DOHH2 (cell line): ENCODE data around the gene TBCE.
"Not testable (repeated sequence)": the region's sequence is repeated elsewhere in the genome, so short reads cannot be mapped to it uniquely, and the experiment has no call there.

Experiments used
- H3F3A ChIP-seq: fragments of 200-600 bp; sonication (generic), shearing (Covaris generic); 2 replicates; pipeline ENCODE4 v1.6.0; 2016; ENCODE audit warnings: antibody characterized with exemption, mild to moderate bottlenecking; ENCODE audit not compliant: control insufficient read depth, insufficient read depth
- H3K27ac ChIP-seq: fragments of 200-600 bp; sonication (generic); 2 replicates; pipeline ENCODE4 v1.5.1; 2014; ENCODE audit warnings: low read depth, mild to moderate bottlenecking, low read length, moderate library complexity
- H3K27me3 ChIP-seq: fragments of 200-600 bp; sonication (generic); 2 replicates; pipeline ENCODE4 v1.6.1; 2014; ENCODE audit warnings: mild to moderate bottlenecking, low read length, mixed read lengths; ENCODE audit not compliant: control insufficient read depth
- H3K36me3 ChIP-seq: fragments of 200-600 bp; sonication (generic); 2 replicates; pipeline ENCODE4 v1.6.1; 2014; ENCODE audit warnings: mild to moderate bottlenecking, low read length, moderate library complexity, mixed read lengths; ENCODE audit not compliant: control insufficient read depth
- H3K4me1 ChIP-seq: fragments of 200-600 bp; sonication (generic); 2 replicates; pipeline ENCODE4 v1.6.1; 2014; ENCODE audit warnings: mild to moderate bottlenecking, low read length, mixed read lengths; ENCODE audit not compliant: control insufficient read depth
- H3K4me2 ChIP-seq: fragments of 200-600 bp; sonication (generic); 2 replicates; pipeline ENCODE4 v1.6.0; 2014; ENCODE audit warnings: mild to moderate bottlenecking, low read length, moderate library complexity
- H3K4me3 ChIP-seq: fragments of 200-600 bp; sonication (generic); 2 replicates; pipeline ENCODE4 v1.5.1; 2014; ENCODE audit warnings: mild to moderate bottlenecking, low read length, mixed read lengths
- H3K79me2 ChIP-seq: fragments of 200-600 bp; sonication (generic); 2 replicates; pipeline ENCODE4 v1.6.1; 2014; ENCODE audit warnings: mild to moderate bottlenecking, low read length, mixed read lengths; ENCODE audit not compliant: control insufficient read depth
- H3K9me2 ChIP-seq: fragments of 200-600 bp; sonication (generic); replicated peaks from 2 replicates; pipeline ENCODE4 v1.6.1; 2014; ENCODE audit warnings: mild to moderate bottlenecking, low read length, mixed read lengths; ENCODE audit not compliant: control insufficient read depth
- H3K9me3 ChIP-seq: fragments of 200-600 bp; sonication (generic); 2 replicates; pipeline ENCODE4 v1.6.1; 2014; ENCODE audit warnings: antibody characterized with exemption, low read length, mixed read lengths; ENCODE audit not compliant: control insufficient read depth, insufficient read depth
- H4K20me1 ChIP-seq: fragments of 200-600 bp; sonication (generic); 2 replicates; pipeline ENCODE4 v1.6.0; 2014; ENCODE audit warnings: low read depth, mild to moderate bottlenecking, antibody characterized with exemption, low read length, moderate library complexity; ENCODE audit not compliant: control insufficient read depth, insufficient read depth
- CTCF ChIP-seq: fragments of 200-600 bp; sonication (generic); IDR thresholded peaks from one replicate; pipeline ENCODE4 v1.5.1; 2014; ENCODE audit warnings: antibody characterized with exemption, mild to moderate bottlenecking, low read depth, low read length; ENCODE audit not compliant: poor library complexity, severe bottlenecking
- EZH2phosphoT487 ChIP-seq: fragments of 200-600 bp; sonication (generic); IDR thresholded peaks from 2 replicates; pipeline ENCODE4 v1.6.1; 2017; ENCODE audit warnings: borderline replicate concordance, mild to moderate bottlenecking, antibody characterized with exemption, low read length, moderate library complexity, mixed read lengths

The TBCE gene

GRCh38 chr1:235460770-235461169 lies 93.5 kb downstream of the TBCE start:
- TF ChIP-seq EZH2phosphoT487, result no peak
- TF ChIP-seq CTCF, result no peak
- Histone ChIP-seq H3K4me1 (no peaks in the 10 kb centered on the region), H3F3A (no peaks in the 10 kb centered on the region), H3K79me2 (no peaks in the 10 kb centered on the region), H3K36me3 (no peaks in the 10 kb centered on the region), H4K20me1 (no peaks in the 10 kb centered on the region), H3K9me3 (no peaks in the 10 kb centered on the region), H3K27me3 (no peaks in the 10 kb centered on the region), H3K9me2 (no peaks in the 10 kb centered on the region), H3K4me3 (no peak overlapping the region), H3K27ac (no peak overlapping the region), H3K4me2 (no peak overlapping the region)

- H3K4me2 ChIP-seq, result no peak overlapping the region
These were observed 94.7 kb downstream of the TBCE start for GRCh38 chr1:235461954-235462353.

GRCh38 chr1:235462832-235463231 lies 95.6 kb downstream of the TBCE start:
- H3K79me2 ChIP-seq, H3K9me3 ChIP-seq, H3K27ac ChIP-seq, H3F3A ChIP-seq, H3K27me3 ChIP-seq, H3K4me1 ChIP-seq, H4K20me1 ChIP-seq, H3K9me2 ChIP-seq, H3K4me3 ChIP-seq, H3K4me2 ChIP-seq, H3K36me3 ChIP-seq: not testable (repeated sequence)

More at GRCh38 chr1:235461954-235462353, 94.7 kb downstream of the TBCE start:
- H3F3A ChIP-seq, result no peaks in the 10 kb centered on the region
- no peaks in the 10 kb centered on the region for H3K36me3 ChIP-seq
- no peak overlapping the region for H3K27ac ChIP-seq
- no peaks in the 10 kb centered on the region for H3K4me1 ChIP-seq
- no peaks in the 10 kb centered on the region for H3K27me3 ChIP-seq
- H4K20me1 ChIP-seq, result no peaks in the 10 kb centered on the region
- TF ChIP-seq CTCF, result no peak
- no peak for TF ChIP-seq EZH2phosphoT487
- H3K9me2 ChIP-seq, result no peaks in the 10 kb centered on the region
- no peaks in the 10 kb centered on the region for H3K9me3 ChIP-seq
- no peaks in the 10 kb centered on the region for H3K79me2 ChIP-seq
- no peak overlapping the region for H3K4me3 ChIP-seq

GRCh38 chr1:235465066-235465465 lies 97.8 kb downstream of the TBCE start:
- TF ChIP-seq EZH2phosphoT487 (no peak), CTCF (no peak)
- Histone ChIP-seq H3K9me2 (no peaks in the 10 kb centered on the region), H3K27me3 (no peaks in the 10 kb centered on the region), H3K36me3 (0 out of 2 replicates have a peak, but pooled peaks cover 2% of the 10 kb centered on the region), H3K79me2 (no peaks in the 10 kb centered on the region), H3K27ac (no peak overlapping the region), H3K9me3 (no peaks in the 10 kb centered on the region), H3K4me2 (no peak overlapping the region), H3K4me1 (no peaks in the 10 kb centered on the region), H4K20me1 (no peaks in the 10 kb centered on the region), H3K4me3 (no peak overlapping the region), H3F3A (no peaks in the 10 kb centered on the region)
